ENCODE results near the gene RAET1G. TPM values are rescaled to one million over a fixed set of nuclear protein-coding genes. Genes with fewer than 3 reads are reported as not detected.
"Not testable (repeated sequence)": the region's sequence is repeated elsewhere in the genome, so short reads cannot be mapped to it uniquely, and the experiment has no call there.

Gene RAET1G
- total and polyA plus RNA-seq, 2 donors (not counting 1 experiment from before 2014, with no cell fraction given) = not detected

DNA sequence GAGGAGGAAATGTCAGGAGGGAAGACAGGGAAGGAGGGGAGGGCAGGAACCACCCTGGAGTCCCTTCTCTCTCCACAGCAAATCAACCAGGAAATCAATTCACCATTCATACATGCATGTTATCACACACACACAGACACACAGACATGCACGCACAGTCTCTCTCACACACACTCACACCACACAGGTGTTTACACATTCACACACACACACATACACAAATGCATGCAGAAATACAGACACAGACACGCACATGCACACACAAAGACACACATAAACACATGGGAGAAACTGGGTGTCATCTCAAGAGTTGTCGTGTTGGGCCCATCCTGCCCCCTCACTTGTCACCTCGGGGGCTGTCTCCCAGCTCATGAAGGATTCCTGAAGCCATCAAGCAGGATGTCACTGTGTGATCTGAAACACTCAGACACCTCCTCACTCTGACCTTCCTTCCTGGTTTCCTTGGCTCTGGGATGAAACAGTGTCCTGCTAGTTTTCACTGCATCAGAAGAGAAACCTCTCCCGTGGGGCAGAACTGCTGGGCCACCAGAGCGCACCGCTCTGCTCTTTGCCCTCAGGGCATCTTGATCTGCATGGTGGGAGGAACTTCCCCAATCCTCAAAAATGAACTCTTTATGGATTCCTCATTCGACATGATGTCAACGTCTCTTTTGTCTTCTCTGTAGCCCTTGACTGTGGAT is 9.2 kb downstream of the RAET1G start:
- WGBS (ENCODE audit: insufficient coverage) = 79% methylated on average over 6 of the region's 9 CpGs
- TF ChIP-seq, protein P1, sequence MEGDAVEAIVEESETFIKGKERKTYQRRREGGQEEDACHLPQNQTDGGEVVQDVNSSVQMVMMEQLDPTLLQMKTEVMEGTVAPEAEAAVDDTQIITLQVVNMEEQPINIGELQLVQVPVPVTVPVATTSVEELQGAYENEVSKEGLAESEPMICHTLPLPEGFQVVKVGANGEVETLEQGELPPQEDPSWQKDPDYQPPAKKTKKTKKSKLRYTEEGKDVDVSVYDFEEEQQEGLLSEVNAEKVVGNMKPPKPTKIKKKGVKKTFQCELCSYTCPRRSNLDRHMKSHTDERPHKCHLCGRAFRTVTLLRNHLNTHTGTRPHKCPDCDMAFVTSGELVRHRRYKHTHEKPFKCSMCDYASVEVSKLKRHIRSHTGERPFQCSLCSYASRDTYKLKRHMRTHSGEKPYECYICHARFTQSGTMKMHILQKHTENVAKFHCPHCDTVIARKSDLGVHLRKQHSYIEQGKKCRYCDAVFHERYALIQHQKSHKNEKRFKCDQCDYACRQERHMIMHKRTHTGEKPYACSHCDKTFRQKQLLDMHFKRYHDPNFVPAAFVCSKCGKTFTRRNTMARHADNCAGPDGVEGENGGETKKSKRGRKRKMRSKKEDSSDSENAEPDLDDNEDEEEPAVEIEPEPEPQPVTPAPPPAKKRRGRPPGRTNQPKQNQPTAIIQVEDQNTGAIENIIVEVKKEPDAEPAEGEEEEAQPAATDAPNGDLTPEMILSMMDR (IDR thresholded peaks at IDR 0.05) = no peak
- TF ChIP-seq EZH2 (IDR thresholded peaks at IDR 0.05; ENCODE audit: borderline replicate concordance, insufficient read depth, low read depth, low read length, poor library complexity, severe bottlenecking) = no peak
- Histone ChIP-seq H2AFZ (ENCODE audit: insufficient read depth, low read depth, low read length, poor library complexity, severe bottlenecking) (no peak overlapping the region), H3K9me3 (ENCODE audit: control extremely low read depth in 1 of 3, control insufficient read depth in 2 of 3, insufficient read depth in 1 of 3, low read length in 2 of 3) (peaks cover 0 to 16% (median 4%) of the 10 kb centered on the region in 3 donors), H3K9ac (ENCODE audit: low read length) (no peak overlapping the region), H3K4me3 (ENCODE audit: control extremely low read depth in 1 of 5, extremely low read depth in 1 of 5, insufficient read depth in 1 of 5, low read depth in 2 of 5, low read length in 4 of 5) (no peak overlapping the region), H3K4me1 (ENCODE audit: control insufficient read depth in 2 of 2, insufficient read depth in 2 of 2, low read length in 2 of 2) (no peaks in the 10 kb centered on the region), H3K79me2 (ENCODE audit: control insufficient read depth, insufficient read depth, low read length) (no peaks in the 10 kb centered on the region), H3K27me3 (replicated peaks in 1 of 4; ENCODE audit: control extremely low read depth in 1 of 4, control insufficient read depth in 3 of 4, insufficient read depth in 4 of 4, low read length in 3 of 4) (peaks cover 0 to 18% (median under 1%) of the 10 kb centered on the region in 4 experiments), H3K27ac (ENCODE audit: low read length in 2 of 2) (no peak overlapping the region), H4K20me1 (ENCODE audit: control insufficient read depth, insufficient read depth, low read length, poor library complexity, severe bottlenecking) (no peaks in the 10 kb centered on the region), H3K36me3 (replicated peaks in 1 of 2; ENCODE audit: control extremely low read depth in 1 of 2, control insufficient read depth in 1 of 2, extremely low read depth in 1 of 2, insufficient read depth in 2 of 2, low read length in 1 of 2) (no peaks in the 10 kb centered on the region), H3K4me2 (replicated peaks; ENCODE audit: low read depth, low read length, poor library complexity, severe bottlenecking) (no peak overlapping the region)
- Mint-ChIP-seq H3K9me3 (ENCODE audit: insufficient read depth) (peaks cover 3% of the 10 kb centered on the region), H3K27ac (no peak overlapping the region), H3K4me3 (no peak overlapping the region), H3K4me1 (no peaks in the 10 kb centered on the region), H3K27me3 (peaks cover 39% of the 10 kb centered on the region)
- ChIA-PET POLR2A (interaction anchor here (0.6 kb wide), 1 partner anchor 75 kb away, joined by 4 read pairs; no protein-coding TSS in a partner anchor), CTCF (interaction anchor here (0.6 kb wide), 1 partner anchor 98 kb away, joined by 3 read pairs; no protein-coding TSS in a partner anchor)
- intact Hi-C loops (cut with micrococcal nuclease) = no loop called here
- ATAC-seq (ENCODE audit: low read depth) (no peak), DNase-seq (no peak)

DNA sequence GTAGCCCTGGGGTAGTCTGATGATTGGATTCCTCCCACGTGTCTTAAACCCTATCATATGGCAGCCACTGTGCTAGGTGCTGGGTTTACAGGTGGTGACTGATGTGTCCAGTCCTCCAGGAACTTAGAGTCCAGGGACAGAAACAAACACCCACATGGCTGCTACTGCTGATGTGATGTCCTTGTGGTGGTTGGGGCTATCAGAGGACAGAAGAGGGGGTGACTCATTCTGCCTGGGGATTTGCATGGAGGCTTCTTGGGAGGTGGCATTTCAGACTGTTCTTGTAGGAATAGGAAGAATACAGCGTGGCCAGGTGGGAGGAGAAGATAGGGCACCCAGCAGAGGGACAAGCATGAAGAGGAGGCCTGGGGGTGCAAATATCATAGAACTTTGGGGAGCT is 9.8 kb downstream of the RAET1G start:
- no peaks in the 10 kb centered on the region for H3K4me1 Mint-ChIP-seq
- Histone ChIP-seq H3K36me3 (replicated peaks in 1 of 2; ENCODE audit: control extremely low read depth in 1 of 2, control insufficient read depth in 1 of 2, extremely low read depth in 1 of 2, insufficient read depth in 2 of 2, low read length in 1 of 2) (no peaks in the 10 kb centered on the region), H3K27me3 (replicated peaks in 1 of 4; ENCODE audit: control extremely low read depth in 1 of 4, control insufficient read depth in 3 of 4, insufficient read depth in 4 of 4, low read length in 3 of 4) (peaks cover 0 to 18% (median under 1%) of the 10 kb centered on the region in 4 experiments), H3K79me2 (ENCODE audit: control insufficient read depth, insufficient read depth, low read length) (no peaks in the 10 kb centered on the region), H3K9me3 (ENCODE audit: control extremely low read depth in 1 of 3, control insufficient read depth in 2 of 3, insufficient read depth in 1 of 3, low read length in 2 of 3) (peaks cover 0 to 20% (median 8%) of the 10 kb centered on the region in 3 donors), H4K20me1 (ENCODE audit: control insufficient read depth, insufficient read depth, low read length, poor library complexity, severe bottlenecking) (no peaks in the 10 kb centered on the region), H2AFZ (ENCODE audit: insufficient read depth, low read depth, low read length, poor library complexity, severe bottlenecking) (no peak overlapping the region), H3K4me2 (replicated peaks; ENCODE audit: low read depth, low read length, poor library complexity, severe bottlenecking) (no peak overlapping the region), H3K9ac (ENCODE audit: low read length) (no peak overlapping the region), H3K4me3 (ENCODE audit: control extremely low read depth in 1 of 5, extremely low read depth in 1 of 5, insufficient read depth in 1 of 5, low read depth in 2 of 5, low read length in 4 of 5) (no peak overlapping the region), H3K27ac (ENCODE audit: low read length in 2 of 2) (no peak overlapping the region), H3K4me1 (ENCODE audit: control insufficient read depth in 2 of 2, insufficient read depth in 2 of 2, low read length in 2 of 2) (no peaks in the 10 kb centered on the region)
- no peak for ATAC-seq (ENCODE audit: low read depth)
- CTCF ChIA-PET = no interaction called here
- DNase-seq = no peak
- no peak for TF ChIP-seq EZH2 (IDR thresholded peaks at IDR 0.05; ENCODE audit: borderline replicate concordance, insufficient read depth, low read depth, low read length, poor library complexity, severe bottlenecking)
- TF ChIP-seq, protein P1 (IDR thresholded peaks at IDR 0.05) = no peak
- peaks cover 5% of the 10 kb centered on the region for H3K9me3 Mint-ChIP-seq (ENCODE audit: insufficient read depth)
- H3K27ac Mint-ChIP-seq = no peak overlapping the region
- H3K27me3 Mint-ChIP-seq = peaks cover 33% of the 10 kb centered on the region
- intact Hi-C loops (cut with micrococcal nuclease) = no loop called here
- POLR2A ChIA-PET = no interaction called here
- H3K4me3 Mint-ChIP-seq = no peak overlapping the region
- 60% methylated on average over 2 of the region's 2 CpGs for WGBS (ENCODE audit: insufficient coverage)

DNA sequence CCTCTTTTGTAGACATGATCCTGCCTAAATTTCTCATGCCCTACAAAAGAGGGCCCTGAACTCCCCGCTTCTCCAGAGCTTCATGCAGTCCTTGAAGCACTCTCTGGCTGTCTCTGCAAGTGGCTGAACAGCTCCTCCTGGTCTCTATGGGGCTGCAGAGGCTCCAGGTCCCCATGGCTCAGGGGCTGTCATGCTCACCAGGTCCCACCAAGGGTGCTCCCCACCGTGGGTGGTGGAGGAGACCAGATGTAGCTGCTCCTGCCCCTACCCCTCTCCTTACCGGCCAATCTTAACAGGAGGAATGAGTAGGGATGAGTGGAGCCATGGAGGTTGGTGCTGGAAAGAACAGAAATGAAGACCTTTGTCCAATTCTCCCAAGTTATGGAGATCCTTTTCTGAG is 10.2 kb downstream of the RAET1G start:
- POLR2A ChIA-PET; intact Hi-C loops (cut with micrococcal nuclease); H3K27ac ChIP-seq (ENCODE audit: low read length in 2 of 2); H3K4me2 ChIP-seq (replicated peaks; ENCODE audit: low read depth, low read length, poor library complexity, severe bottlenecking); H4K20me1 ChIP-seq (ENCODE audit: control insufficient read depth, insufficient read depth, low read length, poor library complexity, severe bottlenecking); H3K79me2 ChIP-seq (ENCODE audit: control insufficient read depth, insufficient read depth, low read length); H3K4me1 ChIP-seq (ENCODE audit: control insufficient read depth in 2 of 2, insufficient read depth in 2 of 2, low read length in 2 of 2); H3K4me3 ChIP-seq (ENCODE audit: control extremely low read depth in 1 of 5, extremely low read depth in 1 of 5, insufficient read depth in 1 of 5, low read depth in 2 of 5, low read length in 4 of 5); CTCF ChIA-PET; ATAC-seq (ENCODE audit: low read depth); DNase-seq; H3K4me3 Mint-ChIP-seq; H2AFZ ChIP-seq (ENCODE audit: insufficient read depth, low read depth, low read length, poor library complexity, severe bottlenecking); H3K9me3 Mint-ChIP-seq (ENCODE audit: insufficient read depth); H3K4me1 Mint-ChIP-seq; H3K9ac ChIP-seq (ENCODE audit: low read length); H3K36me3 ChIP-seq (replicated peaks in 1 of 2; ENCODE audit: control extremely low read depth in 1 of 2, control insufficient read depth in 1 of 2, extremely low read depth in 1 of 2, insufficient read depth in 2 of 2, low read length in 1 of 2); H3K27ac Mint-ChIP-seq: not testable (repeated sequence)
- peaks cover 32% of the 10 kb centered on the region for H3K27me3 Mint-ChIP-seq
- peaks cover 0 to 18% (median under 1%) of the 10 kb centered on the region in 4 experiments for H3K27me3 ChIP-seq (replicated peaks in 1 of 4; ENCODE audit: control extremely low read depth in 1 of 4, control insufficient read depth in 3 of 4, insufficient read depth in 4 of 4, low read length in 3 of 4)
- WGBS (ENCODE audit: insufficient coverage) = no CpG with 5 or more reads among the region's 3 CpGs
- peaks cover 0 to 20% (median 8%) of the 10 kb centered on the region in 3 donors for H3K9me3 ChIP-seq (ENCODE audit: control extremely low read depth in 1 of 3, control insufficient read depth in 2 of 3, insufficient read depth in 1 of 3, low read length in 2 of 3)

All from B cell (primary cell).